H9 (cell line): Measurements from ENCODE around the gene CD93. TPM values are rescaled to one million over a fixed set of nuclear protein-coding genes. Genes with fewer than 3 reads are reported as not detected.

Experiments used
- DNase-seq: peaks from one replicate; pipeline ENCODE4 v3.0.0-alpha.2; 2017
- H2AFZ ChIP-seq: one replicate; pipeline ENCODE4 v1.6.1; 2013; ENCODE audit warnings: mild to moderate bottlenecking, low read length, control low read depth, moderate library complexity
- H2AK5ac ChIP-seq: 2 replicates; pipeline ENCODE4 v1.6.1; 2013; ENCODE audit warnings: low read length, control low read depth, mixed read lengths; ENCODE audit not compliant: insufficient read length
- H2BK120ac ChIP-seq: one replicate; pipeline ENCODE4 v1.6.1; 2013; ENCODE audit warnings: low read depth, mild to moderate bottlenecking, low read length, control low read depth, inconsistent platforms; ENCODE audit not compliant: poor library complexity, severe bottlenecking
- H2BK12ac ChIP-seq: 2 replicates; pipeline ENCODE4 v1.6.1; 2013; ENCODE audit warnings: low read length, control low read depth, mixed read lengths, low read depth; ENCODE audit not compliant: insufficient read length
- H2BK15ac ChIP-seq: 2 replicates; pipeline ENCODE4 v1.6.1; 2013; ENCODE audit warnings: low read depth, low read length, control low read depth
- H2BK20ac ChIP-seq: one replicate; pipeline ENCODE4 v1.6.1; 2013; ENCODE audit warnings: low read depth, mild to moderate bottlenecking, low read length, control low read depth, inconsistent platforms; ENCODE audit not compliant: poor library complexity, severe bottlenecking
- H2BK5ac ChIP-seq: 2 replicates; pipeline ENCODE4 v1.6.1; 2013; ENCODE audit warnings: low read length, control low read depth, mixed read lengths; ENCODE audit not compliant: insufficient read length
- H3K14ac ChIP-seq: 2 replicates; pipeline ENCODE4 v1.6.1; 2013; ENCODE audit warnings: low read length, control low read depth; ENCODE audit not compliant: insufficient read depth
- H3K18ac ChIP-seq: 2 replicates; pipeline ENCODE4 v1.6.1; 2013; ENCODE audit warnings: low read depth, mild to moderate bottlenecking, mixed read lengths, low read length, control low read depth; ENCODE audit not compliant: insufficient read length
- H3K23ac ChIP-seq: 2 replicates; pipeline ENCODE4 v1.6.1; 2013; ENCODE audit warnings: low read length, control low read depth, mixed read lengths, low read depth; ENCODE audit not compliant: insufficient read length
- H3K23me2 ChIP-seq: 2 replicates; pipeline ENCODE4 v1.6.1; 2013; ENCODE audit warnings: low read depth, mild to moderate bottlenecking, mixed read lengths, low read length, control low read depth; ENCODE audit not compliant: insufficient read length, poor library complexity, severe bottlenecking
- H3K27ac ChIP-seq: 2 replicates; pipeline ENCODE4 v1.5.1; 2013; ENCODE audit warnings: low read length, control low read depth, mixed read lengths, low read depth; ENCODE audit not compliant: insufficient read length
- H3K27me3 ChIP-seq: 2 replicates; pipeline ENCODE4 v1.6.1; 2013; ENCODE audit warnings: low read length, control low read depth, inconsistent platforms; ENCODE audit not compliant: insufficient read depth
- H3K4ac ChIP-seq: 2 replicates; pipeline ENCODE4 v1.6.1; 2013; ENCODE audit warnings: low read depth, mild to moderate bottlenecking, control low read depth, inconsistent platforms, low read length, moderate library complexity
- H3K4me1 ChIP-seq: 2 replicates; pipeline ENCODE4 v1.6.1; 2013; ENCODE audit warnings: low read length, control low read depth, inconsistent platforms; ENCODE audit not compliant: insufficient read depth
- H3K4me2 ChIP-seq: 2 replicates; pipeline ENCODE4 v1.6.1; 2013; ENCODE audit warnings: low read length, control low read depth, mixed read lengths; ENCODE audit not compliant: insufficient read length, insufficient read depth
- H3K56ac ChIP-seq: 2 replicates; pipeline ENCODE4 v1.6.1; 2013; ENCODE audit warnings: low read depth, mild to moderate bottlenecking, mixed read lengths, low read length, control low read depth; ENCODE audit not compliant: insufficient read length
- H3K79me1 ChIP-seq: 2 replicates; pipeline ENCODE4 v1.6.1; 2013; ENCODE audit warnings: low read depth, mild to moderate bottlenecking, moderate library complexity, low read length, control low read depth, inconsistent platforms; ENCODE audit not compliant: insufficient read depth, poor library complexity, severe bottlenecking
- H3K79me2 ChIP-seq: 2 replicates; pipeline ENCODE4 v1.6.1; 2013; ENCODE audit warnings: low read length, control low read depth, inconsistent platforms; ENCODE audit not compliant: insufficient read depth
- H3K9ac ChIP-seq: 2 replicates; pipeline ENCODE4 v1.6.1; 2013; ENCODE audit warnings: low read length, control low read depth, mixed read lengths; ENCODE audit not compliant: insufficient read length; ENCODE audit errors: extremely low read depth
- H3K9me3 ChIP-seq: one replicate; pipeline ENCODE4 v1.6.1; 2013; ENCODE audit warnings: low read depth, low read length, inconsistent platforms; ENCODE audit not compliant: control insufficient read depth
- H3T11ph ChIP-seq: one replicate; pipeline ENCODE4 v1.6.1; 2013; ENCODE audit warnings: mild to moderate bottlenecking, low read length, control low read depth, inconsistent platforms
- H4K20me1 ChIP-seq: one replicate; pipeline ENCODE4 v1.6.1; 2013; ENCODE audit not compliant: control insufficient read depth, insufficient read length, insufficient read depth
- H4K5ac ChIP-seq: 2 replicates; pipeline ENCODE4 v1.6.1; 2013; ENCODE audit warnings: low read depth, mild to moderate bottlenecking, mixed read lengths, low read length, control low read depth; ENCODE audit not compliant: insufficient read length
- H4K8ac ChIP-seq: replicated peaks from 2 replicates; pipeline ENCODE4 v1.6.1; 2013; ENCODE audit warnings: low read length, control low read depth, mixed read lengths, low read depth; ENCODE audit not compliant: insufficient read length
- H4K91ac ChIP-seq: 2 replicates; pipeline ENCODE4 v1.6.1; 2013; ENCODE audit warnings: low read depth, mild to moderate bottlenecking, moderate library complexity, mixed read lengths, low read length, control low read depth; ENCODE audit not compliant: insufficient read length
- H3K27ac Mint-ChIP-seq, 3 experiments: 2 replicates in 2 of 3; 3 replicates in 1 of 3; pipeline ENCODE4 v1.8.0; 2020 to 2021; ENCODE audit warnings: mixed read lengths in 3 of 3, mild to moderate bottlenecking in 1 of 3, moderate library complexity in 1 of 3
- H3K27me3 Mint-ChIP-seq: 2 replicates; pipeline ENCODE4 v1.8.0; 2021; ENCODE audit warnings: low read depth, mild to moderate bottlenecking, moderate library complexity, mixed read lengths
- H3K36me3 Mint-ChIP-seq, 3 experiments: 2 replicates in 2 of 3; 3 replicates in 1 of 3; pipeline ENCODE4 v1.8.0; 2020 to 2021; ENCODE audit warnings: low read depth in 3 of 3, mixed read lengths in 3 of 3; ENCODE audit not compliant: insufficient read depth in 1 of 3
- H3K4me1 Mint-ChIP-seq, 2 experiments: 2 replicates each; pipeline ENCODE4 v1.8.0; 2020; ENCODE audit warnings: mixed read lengths in 2 of 2
- H3K4me3 Mint-ChIP-seq, 2 experiments: 2 replicates in 1 of 2; 3 replicates in 1 of 2; pipeline ENCODE4 v1.8.0; 2020 to 2021; ENCODE audit warnings: mild to moderate bottlenecking in 2 of 2, mixed read lengths in 2 of 2, moderate library complexity in 1 of 2
- H3K9me3 Mint-ChIP-seq, 2 experiments: 2 replicates in 1 of 2; 3 replicates in 1 of 2; pipeline ENCODE4 v1.8.0; 2020; ENCODE audit warnings: mild to moderate bottlenecking in 2 of 2, mixed read lengths in 2 of 2, moderate library complexity in 1 of 2
- WGBS: extraction: QIAGEN DNeasy Blood & Tissue Kit; methylation state at CpG from one replicate; pipeline ENCODE4 v1.1.7; 2013; ENCODE audit warnings: missing lambda C conversion rate, low lambda C conversion rate, mixed read lengths; ENCODE audit not compliant: insufficient read length; ENCODE audit errors: extremely low coverage; 5-methylcytosine and 5-hydroxymethylcytosine counted together
- total RNA-seq: library from RNA; stranded (reverse); gene quantifications from 2 replicates; pipeline ENCODE4 v1.2.1, GENCODE V29; 2021
- TF ChIP-seq, protein P1 (sequence below): fragments of 200-600 bp; sonication (generic); conservative IDR thresholded peaks from 3 replicates; pipeline ENCODE4 v1.8.0; 2021; ENCODE audit warnings: antibody characterized with exemption, mild to moderate bottlenecking

CD93 gene
- total RNA-seq, 1 experiment from 2014 or later = not detected

DNA sequence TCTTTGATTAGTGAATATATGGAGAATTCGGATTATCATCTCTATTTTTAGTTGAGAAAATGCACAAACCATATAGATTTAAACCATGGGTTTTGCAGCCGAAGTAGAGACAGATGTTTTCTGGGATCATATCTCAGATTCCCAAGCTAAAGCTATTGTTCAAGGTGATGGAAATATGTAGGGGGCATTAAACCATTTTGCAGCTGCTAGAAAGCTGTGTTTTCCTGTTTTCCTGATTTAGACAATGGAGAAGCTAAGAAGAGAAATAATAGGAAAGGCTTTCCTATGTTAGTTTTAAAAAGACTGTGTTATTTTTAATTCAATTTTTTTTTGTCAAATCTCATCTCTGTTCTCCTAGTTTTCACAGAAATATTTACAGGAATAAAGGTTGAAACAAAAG is 6.2 kb downstream of the CD93 start:
- Histone ChIP-seq H2BK15ac (no peak overlapping the region), H3T11ph (no peak overlapping the region), H2BK120ac (no peak overlapping the region), H3K4me1 (no peaks in the 10 kb centered on the region; the same call in 1 of the 2 replicates), H3K23ac (no peak overlapping the region), H3K79me2 (no peaks in the 10 kb centered on the region), H3K56ac (no peak overlapping the region), H3K9me3 (no peaks in the 10 kb centered on the region), H2BK5ac (no peak overlapping the region), H3K79me1 (no peaks in the 10 kb centered on the region), H2BK12ac (no peak overlapping the region), H3K9ac (no peak overlapping the region), H3K14ac (no peak overlapping the region), H4K91ac (no peak overlapping the region), H4K20me1 (no peaks in the 10 kb centered on the region), H3K23me2 (no peaks in the 10 kb centered on the region), H3K27ac (no peak overlapping the region), H3K18ac (no peak overlapping the region), H3K4ac (no peak overlapping the region), H2BK20ac (no peak overlapping the region), H4K5ac (no peak overlapping the region), H3K27me3 (no peaks in the 10 kb centered on the region), H2AK5ac (no peak overlapping the region), H2AFZ (no peak overlapping the region), H4K8ac (no peak overlapping the region), H3K4me2 (no peak overlapping the region)
- TF ChIP-seq, protein P1, sequence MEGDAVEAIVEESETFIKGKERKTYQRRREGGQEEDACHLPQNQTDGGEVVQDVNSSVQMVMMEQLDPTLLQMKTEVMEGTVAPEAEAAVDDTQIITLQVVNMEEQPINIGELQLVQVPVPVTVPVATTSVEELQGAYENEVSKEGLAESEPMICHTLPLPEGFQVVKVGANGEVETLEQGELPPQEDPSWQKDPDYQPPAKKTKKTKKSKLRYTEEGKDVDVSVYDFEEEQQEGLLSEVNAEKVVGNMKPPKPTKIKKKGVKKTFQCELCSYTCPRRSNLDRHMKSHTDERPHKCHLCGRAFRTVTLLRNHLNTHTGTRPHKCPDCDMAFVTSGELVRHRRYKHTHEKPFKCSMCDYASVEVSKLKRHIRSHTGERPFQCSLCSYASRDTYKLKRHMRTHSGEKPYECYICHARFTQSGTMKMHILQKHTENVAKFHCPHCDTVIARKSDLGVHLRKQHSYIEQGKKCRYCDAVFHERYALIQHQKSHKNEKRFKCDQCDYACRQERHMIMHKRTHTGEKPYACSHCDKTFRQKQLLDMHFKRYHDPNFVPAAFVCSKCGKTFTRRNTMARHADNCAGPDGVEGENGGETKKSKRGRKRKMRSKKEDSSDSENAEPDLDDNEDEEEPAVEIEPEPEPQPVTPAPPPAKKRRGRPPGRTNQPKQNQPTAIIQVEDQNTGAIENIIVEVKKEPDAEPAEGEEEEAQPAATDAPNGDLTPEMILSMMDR = no peak
- no CpG with 5 or more reads among the region's 2 CpGs for WGBS
- H3K36me3 Mint-ChIP-seq = no peaks in the 10 kb centered on the region
- 0 out of 2 replicates have a peak, but pooled peaks cover 4% of the 10 kb centered on the region for H3K27me3 Mint-ChIP-seq
- H3K27ac Mint-ChIP-seq = no peak overlapping the region
- H3K4me3 Mint-ChIP-seq = no peak overlapping the region
- no peaks in the 10 kb centered on the region for H3K9me3 Mint-ChIP-seq
- H3K4me1 Mint-ChIP-seq = peaks cover 14 to 17% of the 10 kb centered on the region in 2 experiments
- DNase-seq = no peak
